Body of pancreas (tissue), 4 donors: ENCODE data around the gene NDUFC1.

Experiments used
- CTCF ChIP-seq, 7 experiments: fragments of 450-650 bp in 4 of 7; fragments of 200-600 bp in 3 of 7; sonication (generic) in 3 of 7; IDR thresholded peaks; one replicate each; pipeline ENCODE4 v1.5.1; 2016 to 2019; ENCODE audit warnings: antibody characterized with exemption in 7 of 7
- POLR2A ChIP-seq, 3 donors: fragments of 450-650 bp; IDR thresholded peaks; one replicate each; pipeline ENCODE4 v1.6.1; 2016; ENCODE audit warnings: antibody characterized with exemption in 3 of 3, mild to moderate bottlenecking in 2 of 3

DNA sequence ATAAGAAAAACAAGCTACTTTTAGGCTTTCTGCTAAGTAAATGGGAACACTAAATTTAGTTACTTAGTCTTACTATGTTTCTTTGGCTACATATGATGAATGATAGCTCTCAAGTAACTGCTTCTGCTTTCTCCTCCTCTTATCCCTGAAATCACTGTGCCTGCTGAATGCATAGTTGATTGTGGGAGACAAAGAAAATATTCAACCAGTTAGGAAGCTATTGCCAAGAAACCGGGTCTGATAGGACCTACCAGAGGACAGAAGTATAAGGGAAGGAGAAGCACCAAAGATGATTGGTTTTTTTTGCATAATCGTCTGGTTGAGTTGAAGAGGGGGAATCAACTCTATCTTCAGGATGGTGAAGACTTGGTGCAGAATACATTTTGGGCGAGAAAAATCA lies 28.0 kb upstream of the NDUFC1 start:
- no peak for TF ChIP-seq CTCF (IDR thresholded peaks at IDR 0.05)
- no peak for TF ChIP-seq POLR2A (IDR thresholded peaks at IDR 0.05)
